Measurements from ENCODE around the gene ZNF620.

Gene ZNF620

DNA sequence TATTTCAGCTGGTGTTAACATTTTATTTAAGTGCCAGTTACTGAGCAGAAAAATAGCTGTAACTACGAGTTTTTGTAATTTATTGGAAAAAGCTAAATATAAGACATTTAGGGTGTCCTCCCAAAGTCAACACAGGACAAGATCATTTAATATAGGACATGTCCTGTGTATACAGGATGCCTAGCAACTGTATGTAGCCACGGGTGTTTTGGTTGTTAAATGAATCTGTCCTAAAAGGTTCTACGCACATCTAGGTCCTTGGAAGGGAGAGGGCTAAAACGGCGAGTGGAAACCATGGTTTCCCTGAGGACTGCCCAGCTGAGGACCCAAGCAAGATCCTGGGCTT lies 18.4 kb downstream of the ZNF620 start:
- Histone ChIP-seq H4K5ac (ENCODE audit: low read length) (peak overlapping the region; percentile 29), H3K36me3 (ENCODE audit: control insufficient read depth, insufficient read depth, low read length) (no peaks in the 10 kb centered on the region), H3K23ac (ENCODE audit: low read length) (no peak overlapping the region), H2BK5ac (ENCODE audit: low read length) (peak overlapping the region; percentile 19), H3K27ac (ENCODE audit: low read depth, low read length) (no peak overlapping the region), H3K4ac (ENCODE audit: low read depth, low read length) (no peak overlapping the region), H3K4me3 (ENCODE audit: low read length) (peak overlapping the region; percentile 44), H3K27me3 (ENCODE audit: insufficient read depth, low read length, poor library complexity) (no peaks in the 10 kb centered on the region), H3K79me1 (ENCODE audit: low read length) (peaks cover 10% of the 10 kb centered on the region), H3K4me1 (ENCODE audit: control insufficient read depth, low read depth, low read length) (peaks cover 4% of the 10 kb centered on the region), H2AK5ac (ENCODE audit: low read length) (peak overlapping the region; percentile 16), H3K18ac (ENCODE audit: low read length) (peak overlapping the region; percentile 77), H3K9ac (ENCODE audit: low read length) (peak overlapping the region; percentile 83), H3K4me2 (ENCODE audit: low read length) (peak overlapping the region; percentile 56), H2BK120ac (ENCODE audit: low read depth, low read length) (no peak overlapping the region), H4K8ac (ENCODE audit: low read depth, low read length) (peak overlapping the region; percentile 88), H3K56ac (ENCODE audit: low read length) (peak overlapping the region; percentile 96), H3K79me2 (ENCODE audit: control insufficient read depth, insufficient read depth, low read length) (peaks cover 7% of the 10 kb centered on the region), H2BK15ac (replicated peaks; ENCODE audit: low read depth) (no peak overlapping the region)
- no CpG with 5 or more reads among the region's 5 CpGs for WGBS (ENCODE audit: extremely low coverage, insufficient coverage, low lambda C conversion rate)
- no peak for DNase-seq

DNA sequence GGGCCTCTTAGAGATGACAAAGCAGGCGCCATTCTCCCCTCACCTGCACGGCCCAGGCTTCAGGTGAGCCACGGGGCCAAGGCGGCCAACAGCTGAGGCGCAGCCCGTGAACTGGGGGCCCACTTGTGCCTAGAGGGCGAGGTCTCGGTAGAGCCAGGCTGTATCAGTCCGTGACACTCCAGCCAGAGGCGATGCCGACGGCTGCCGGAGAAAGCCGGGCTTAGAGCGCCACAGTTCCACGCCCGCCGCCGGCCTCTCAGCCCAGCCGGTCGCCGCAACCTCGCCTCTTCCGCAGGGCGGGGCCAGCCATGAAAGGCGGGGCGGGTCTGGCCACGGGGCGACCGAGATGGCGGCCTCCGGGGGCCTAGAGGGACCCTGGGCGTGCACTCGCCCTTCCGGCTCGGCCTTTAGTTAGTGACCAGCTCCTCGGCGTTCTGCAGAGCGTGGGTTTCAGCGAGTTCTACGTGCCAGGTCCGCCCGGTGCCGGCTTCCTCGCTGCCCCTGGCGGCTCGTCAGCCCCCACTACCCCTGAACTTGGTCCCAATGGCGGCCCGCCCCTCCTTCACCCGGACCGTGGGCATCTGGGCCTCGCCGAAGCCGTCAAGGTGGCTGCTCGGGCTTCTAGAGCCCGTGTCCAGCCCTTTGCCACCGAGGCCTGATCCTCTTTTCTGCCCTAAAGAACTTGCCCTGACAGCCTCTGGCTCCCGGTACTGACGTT lies 18.9 kb downstream of the ZNF620 start, which contains the start of gene ZNF621:
TSS of gene ZNF621 (plus strand) at position 393 of the 718 bp plus-strand sequence. CDS start 881 bp downstream, outside the sequence.
- H3K9ac ChIP-seq (ENCODE audit: low read length), result peak within 1 kb of the TSS; percentile 95
- peak within 1 kb of the TSS; percentile 98 for H4K8ac ChIP-seq (ENCODE audit: low read depth, low read length)
- H4K5ac ChIP-seq (ENCODE audit: low read length), result peak within 1 kb of the TSS; percentile 100
- peak within 1 kb of the TSS; percentile 99 for H3K4me2 ChIP-seq (ENCODE audit: low read length)
- H3K4me3 ChIP-seq (ENCODE audit: low read length), result peak within 1 kb of the TSS; percentile 90
- no CpG with 5 or more reads among the region's 59 CpGs for WGBS (ENCODE audit: extremely low coverage, insufficient coverage, low lambda C conversion rate)
- peaks cover 4% of the 10 kb centered on the region for H3K4me1 ChIP-seq (ENCODE audit: control insufficient read depth, low read depth, low read length)
- peak within 1 kb of the TSS; percentile 72 for H2BK5ac ChIP-seq (ENCODE audit: low read length)
- H3K36me3 ChIP-seq (ENCODE audit: control insufficient read depth, insufficient read depth, low read length), result no peaks in the 10 kb centered on the region
- peak within 1 kb of the TSS; percentile 97 for H3K23ac ChIP-seq (ENCODE audit: low read length)
- H2BK120ac ChIP-seq (ENCODE audit: low read depth, low read length), result no peak within 1 kb of the TSS
- H2BK15ac ChIP-seq (replicated peaks; ENCODE audit: low read depth), result no peak within 1 kb of the TSS
- peaks cover 11% of the 10 kb centered on the region for H3K79me1 ChIP-seq (ENCODE audit: low read length)
- H3K27ac ChIP-seq (ENCODE audit: low read depth, low read length), result no peak within 1 kb of the TSS
- peak within 1 kb of the TSS; percentile 96 for H3K56ac ChIP-seq (ENCODE audit: low read length)
- H3K27me3 ChIP-seq (ENCODE audit: insufficient read depth, low read length, poor library complexity), result no peaks in the 10 kb centered on the region
- H2AK5ac ChIP-seq (ENCODE audit: low read length), result peak within 1 kb of the TSS; percentile 83
- H3K79me2 ChIP-seq (ENCODE audit: control insufficient read depth, insufficient read depth, low read length), result peaks cover 7% of the 10 kb centered on the region
- DNase-seq, result peak; percentile 92
- peak within 1 kb of the TSS; percentile 82 for H3K4ac ChIP-seq (ENCODE audit: low read depth, low read length)
- H3K18ac ChIP-seq (ENCODE audit: low read length), result peak within 1 kb of the TSS; percentile 78

- no peak overlapping the region for H3K23ac ChIP-seq (ENCODE audit: low read length)
- no peak overlapping the region for H4K5ac ChIP-seq (ENCODE audit: low read length)
- H2BK15ac ChIP-seq (replicated peaks; ENCODE audit: low read depth), result no peak overlapping the region
- H3K9ac ChIP-seq (ENCODE audit: low read length), result no peak overlapping the region
- peaks cover 11% of the 10 kb centered on the region for H3K79me1 ChIP-seq (ENCODE audit: low read length)
- H3K18ac ChIP-seq (ENCODE audit: low read length), result no peak overlapping the region
- H2BK120ac ChIP-seq (ENCODE audit: low read depth, low read length), result no peak overlapping the region
- H4K8ac ChIP-seq (ENCODE audit: low read depth, low read length), result no peak overlapping the region
- H3K79me2 ChIP-seq (ENCODE audit: control insufficient read depth, insufficient read depth, low read length), result peaks cover 7% of the 10 kb centered on the region
- no peak overlapping the region for H3K4ac ChIP-seq (ENCODE audit: low read depth, low read length)
- H2BK5ac ChIP-seq (ENCODE audit: low read length), result no peak overlapping the region
- no peak overlapping the region for H3K4me3 ChIP-seq (ENCODE audit: low read length)
- no CpG with 5 or more reads among the region's 3 CpGs for WGBS (ENCODE audit: extremely low coverage, insufficient coverage, low lambda C conversion rate)
- DNase-seq, result no peak
- H3K27me3 ChIP-seq (ENCODE audit: insufficient read depth, low read length, poor library complexity), result no peaks in the 10 kb centered on the region
- no peak overlapping the region for H3K27ac ChIP-seq (ENCODE audit: low read depth, low read length)
- peaks cover 4% of the 10 kb centered on the region for H3K4me1 ChIP-seq (ENCODE audit: control insufficient read depth, low read depth, low read length)
- no peak overlapping the region for H3K56ac ChIP-seq (ENCODE audit: low read length)
- H3K4me2 ChIP-seq (ENCODE audit: low read length), result no peak overlapping the region
- no peak overlapping the region for H2AK5ac ChIP-seq (ENCODE audit: low read length)
- peaks cover 13% of the 10 kb centered on the region for H3K36me3 ChIP-seq (ENCODE audit: control insufficient read depth, insufficient read depth, low read length)
Observed at GRCh38 chr3:40528426-40528825, 22.6 kb downstream of the ZNF620 start.

DNA sequence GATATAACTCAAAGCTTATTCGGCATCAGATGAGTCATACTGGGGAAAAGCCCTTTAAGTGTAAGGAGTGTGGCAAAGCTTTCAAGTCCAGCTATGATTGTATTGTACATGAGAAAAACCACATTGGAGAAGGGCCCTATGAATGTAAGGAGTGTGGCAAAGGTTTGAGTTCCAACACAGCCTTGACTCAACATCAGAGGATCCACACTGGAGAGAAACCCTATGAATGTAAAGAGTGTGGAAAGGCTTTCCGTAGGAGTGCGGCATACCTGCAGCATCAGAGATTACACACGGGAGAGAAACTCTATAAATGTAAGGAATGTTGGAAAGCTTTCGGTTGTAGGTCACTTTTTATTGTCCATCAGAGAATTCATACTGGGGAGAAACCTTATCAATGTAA lies 26.4 kb downstream of the ZNF620 start:
- H2BK5ac ChIP-seq (ENCODE audit: low read length), result no peak overlapping the region
- H2BK15ac ChIP-seq (replicated peaks; ENCODE audit: low read depth), result no peak overlapping the region
- H4K5ac ChIP-seq (ENCODE audit: low read length), result no peak overlapping the region
- H3K79me2 ChIP-seq (ENCODE audit: control insufficient read depth, insufficient read depth, low read length), result no peaks in the 10 kb centered on the region
- peak overlapping the region; percentile 26 for H3K4me3 ChIP-seq (ENCODE audit: low read length)
- H3K4ac ChIP-seq (ENCODE audit: low read depth, low read length), result no peak overlapping the region
- H2BK120ac ChIP-seq (ENCODE audit: low read depth, low read length), result no peak overlapping the region
- H2AK5ac ChIP-seq (ENCODE audit: low read length), result no peak overlapping the region
- no peaks in the 10 kb centered on the region for H3K27me3 ChIP-seq (ENCODE audit: insufficient read depth, low read length, poor library complexity)
- no peak overlapping the region for H3K4me2 ChIP-seq (ENCODE audit: low read length)
- DNase-seq, result no peak
- no peak overlapping the region for H3K27ac ChIP-seq (ENCODE audit: low read depth, low read length)
- no peaks in the 10 kb centered on the region for H3K4me1 ChIP-seq (ENCODE audit: control insufficient read depth, low read depth, low read length)
- no peak overlapping the region for H3K18ac ChIP-seq (ENCODE audit: low read length)
- H3K9ac ChIP-seq (ENCODE audit: low read length), result no peak overlapping the region
- peaks cover 18% of the 10 kb centered on the region for H3K36me3 ChIP-seq (ENCODE audit: control insufficient read depth, insufficient read depth, low read length)
- peaks cover 6% of the 10 kb centered on the region for H3K79me1 ChIP-seq (ENCODE audit: low read length)
- no peak overlapping the region for H3K56ac ChIP-seq (ENCODE audit: low read length)
- no peak overlapping the region for H3K23ac ChIP-seq (ENCODE audit: low read length)
- H4K8ac ChIP-seq (ENCODE audit: low read depth, low read length), result no peak overlapping the region
- WGBS (ENCODE audit: extremely low coverage, insufficient coverage, low lambda C conversion rate), result no CpG with 5 or more reads among the region's 5 CpGs

- Histone ChIP-seq H3K4me3 (ENCODE audit: low read length) (no peak overlapping the region), H2AK5ac (ENCODE audit: low read length) (no peak overlapping the region), H4K5ac (ENCODE audit: low read length) (no peak overlapping the region), H3K4me2 (ENCODE audit: low read length) (no peak overlapping the region), H4K8ac (ENCODE audit: low read depth, low read length) (no peak overlapping the region), H2BK120ac (ENCODE audit: low read depth, low read length) (no peak overlapping the region), H3K79me1 (ENCODE audit: low read length) (peaks cover under 1% of the 10 kb centered on the region), H3K18ac (ENCODE audit: low read length) (no peak overlapping the region), H3K36me3 (ENCODE audit: control insufficient read depth, insufficient read depth, low read length) (peaks cover 18% of the 10 kb centered on the region), H2BK5ac (ENCODE audit: low read length) (no peak overlapping the region), H3K79me2 (ENCODE audit: control insufficient read depth, insufficient read depth, low read length) (no peaks in the 10 kb centered on the region), H3K27me3 (ENCODE audit: insufficient read depth, low read length, poor library complexity) (no peaks in the 10 kb centered on the region), H3K4ac (ENCODE audit: low read depth, low read length) (no peak overlapping the region), H3K27ac (ENCODE audit: low read depth, low read length) (no peak overlapping the region), H3K4me1 (ENCODE audit: control insufficient read depth, low read depth, low read length) (no peaks in the 10 kb centered on the region), H3K56ac (ENCODE audit: low read length) (no peak overlapping the region), H3K23ac (ENCODE audit: low read length) (no peak overlapping the region), H3K9ac (ENCODE audit: low read length) (no peak overlapping the region), H2BK15ac (replicated peaks; ENCODE audit: low read depth) (no peak overlapping the region)
- no peak for DNase-seq
Observed at GRCh38 chr3:40534283-40534682, 28.4 kb downstream of the ZNF620 start.

DNA sequence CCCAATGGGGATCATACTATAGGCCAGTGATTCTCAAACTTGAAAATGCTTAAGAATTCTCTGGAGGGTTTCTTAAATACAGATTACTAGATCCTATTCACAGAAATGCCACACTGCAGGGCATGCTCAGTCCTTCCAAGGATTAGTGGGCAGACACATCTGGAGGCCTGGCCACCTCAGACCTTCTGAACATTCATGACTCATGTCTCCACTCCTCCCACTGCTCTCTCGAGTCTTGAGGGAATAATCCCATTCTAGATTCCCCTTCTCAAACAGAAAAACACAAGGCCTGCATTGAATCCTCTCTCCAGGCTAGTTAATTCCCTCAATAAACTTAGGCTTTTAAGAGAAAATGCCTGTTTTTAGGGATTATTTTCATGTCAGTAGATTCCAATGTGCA lies 41.0 kb downstream of the ZNF620 start:
- H2BK5ac ChIP-seq (ENCODE audit: low read length), result no peak overlapping the region
- no CpG with 5 or more reads among the region's 1 CpG for WGBS (ENCODE audit: extremely low coverage, insufficient coverage, low lambda C conversion rate)
- H3K27ac ChIP-seq (ENCODE audit: low read depth, low read length), result no peak overlapping the region
- H2BK15ac ChIP-seq (replicated peaks; ENCODE audit: low read depth), result no peak overlapping the region
- H3K56ac ChIP-seq (ENCODE audit: low read length), result no peak overlapping the region
- H2AK5ac ChIP-seq (ENCODE audit: low read length), result no peak overlapping the region
- no peak overlapping the region for H3K9ac ChIP-seq (ENCODE audit: low read length)
- no peaks in the 10 kb centered on the region for H3K36me3 ChIP-seq (ENCODE audit: control insufficient read depth, insufficient read depth, low read length)
- H3K4ac ChIP-seq (ENCODE audit: low read depth, low read length), result no peak overlapping the region
- H3K79me2 ChIP-seq (ENCODE audit: control insufficient read depth, insufficient read depth, low read length), result no peaks in the 10 kb centered on the region
- no peaks in the 10 kb centered on the region for H3K4me1 ChIP-seq (ENCODE audit: control insufficient read depth, low read depth, low read length)
- no peak overlapping the region for H3K18ac ChIP-seq (ENCODE audit: low read length)
- no peak overlapping the region for H4K8ac ChIP-seq (ENCODE audit: low read depth, low read length)
- no peak overlapping the region for H2BK120ac ChIP-seq (ENCODE audit: low read depth, low read length)
- H3K27me3 ChIP-seq (ENCODE audit: insufficient read depth, low read length, poor library complexity), result no peaks in the 10 kb centered on the region
- H3K4me2 ChIP-seq (ENCODE audit: low read length), result no peak overlapping the region
- no peak overlapping the region for H3K4me3 ChIP-seq (ENCODE audit: low read length)
- no peak for DNase-seq
- no peak overlapping the region for H4K5ac ChIP-seq (ENCODE audit: low read length)
- no peak overlapping the region for H3K23ac ChIP-seq (ENCODE audit: low read length)
- H3K79me1 ChIP-seq (ENCODE audit: low read length), result no peaks in the 10 kb centered on the region

Measured in mesendoderm (in vitro differentiated cells).